NCI-H1417 (cell line): ENCODE results near the gene PSMD2.

ENCODE experiments used
- DNase-seq, 3 experiments: peaks; one replicate each; lab custom pipeline; 2025; lab: John Stamatoyannopoulos, UW

The PSMD2 gene

DNA sequence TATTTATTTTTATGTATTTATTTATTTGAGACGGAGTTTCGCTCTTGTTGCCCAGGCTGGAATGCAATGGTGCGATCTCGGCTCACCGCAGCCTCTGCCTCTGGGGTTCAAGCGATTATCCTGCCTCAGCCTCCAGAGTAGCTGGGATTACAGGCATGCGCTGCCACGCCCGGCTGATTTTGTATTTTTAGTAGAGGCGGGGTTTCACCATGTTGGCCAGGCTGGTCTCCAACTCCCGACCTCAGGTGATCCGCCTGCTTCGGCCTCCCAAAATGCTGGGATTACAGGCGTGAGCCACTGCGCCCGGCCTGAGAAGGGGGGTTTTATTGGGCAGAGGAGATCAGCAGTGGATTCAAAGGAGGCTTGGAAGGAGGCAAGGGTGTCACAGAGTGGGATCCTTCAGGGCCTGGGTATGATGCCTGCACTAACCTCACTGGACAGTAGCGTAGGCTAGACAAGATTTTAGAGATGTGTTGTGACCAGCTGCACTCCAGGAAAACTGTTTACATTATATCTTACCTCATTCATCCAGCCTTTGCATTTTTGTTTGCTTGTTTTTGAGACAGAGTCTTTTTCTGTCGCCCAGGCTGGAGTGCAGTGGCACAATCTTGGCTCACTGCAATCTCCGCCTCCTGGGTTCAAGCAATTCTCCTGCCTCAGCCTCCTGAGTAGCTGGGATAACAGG is 40.6 kb downstream of the PSMD2 start:
- DNase-seq: peak in 2 of 3 experiments; percentile 19 to 47

DNA sequence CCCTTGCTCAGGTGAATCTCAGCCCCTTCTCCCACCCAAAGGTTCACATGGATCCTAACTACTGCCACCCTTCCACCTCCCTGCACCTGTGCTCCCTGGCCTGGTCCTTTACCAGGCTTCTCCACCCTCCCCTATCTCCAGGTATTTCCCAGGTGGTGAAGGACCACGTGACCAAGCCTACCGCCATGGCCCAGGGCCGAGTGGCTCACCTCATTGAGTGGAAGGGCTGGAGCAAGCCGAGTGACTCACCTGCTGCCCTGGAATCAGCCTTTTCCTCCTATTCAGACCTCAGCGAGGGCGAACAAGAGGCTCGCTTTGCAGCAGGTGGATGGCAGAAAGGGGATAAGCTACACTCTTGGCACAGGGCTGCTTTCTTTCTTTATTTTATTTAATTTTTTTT is 42.9 kb downstream of the PSMD2 start:
- DNase-seq: peak in 1 of 3 experiments; percentile 61

DNA sequence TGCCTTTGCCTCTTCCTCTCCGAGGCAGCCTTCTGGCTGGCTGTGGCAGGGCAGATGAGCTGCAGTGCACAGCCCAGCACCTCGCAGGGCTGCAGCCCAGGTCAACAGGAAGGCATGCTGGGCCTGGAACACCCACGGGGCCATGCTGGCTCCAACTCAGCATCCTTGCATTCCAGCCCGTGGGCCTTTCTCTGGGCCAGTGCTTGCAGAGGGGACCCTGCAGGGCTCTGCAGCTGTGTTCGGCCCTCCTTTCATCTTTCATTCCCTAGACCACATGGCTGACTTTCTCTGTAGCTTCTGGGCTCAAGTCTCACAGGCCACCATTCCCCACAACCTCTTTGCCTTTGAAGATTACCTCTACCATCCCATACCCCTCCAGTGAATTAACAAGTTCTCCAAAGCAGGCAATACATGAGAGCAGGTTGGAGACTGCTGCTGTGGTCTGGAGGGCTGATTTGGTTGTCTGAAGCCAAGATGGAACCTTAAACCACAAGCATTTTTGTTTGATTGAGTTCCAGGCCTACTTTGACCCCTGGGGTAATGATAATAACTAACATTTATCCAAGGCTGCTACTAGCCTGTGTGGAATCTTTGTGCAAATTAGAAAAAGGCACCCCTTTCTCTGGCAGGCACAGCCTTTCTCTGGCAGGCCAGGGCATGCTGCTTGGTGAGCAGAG is 44.3 kb downstream of the PSMD2 start:
- DNase-seq: no peak

DNA sequence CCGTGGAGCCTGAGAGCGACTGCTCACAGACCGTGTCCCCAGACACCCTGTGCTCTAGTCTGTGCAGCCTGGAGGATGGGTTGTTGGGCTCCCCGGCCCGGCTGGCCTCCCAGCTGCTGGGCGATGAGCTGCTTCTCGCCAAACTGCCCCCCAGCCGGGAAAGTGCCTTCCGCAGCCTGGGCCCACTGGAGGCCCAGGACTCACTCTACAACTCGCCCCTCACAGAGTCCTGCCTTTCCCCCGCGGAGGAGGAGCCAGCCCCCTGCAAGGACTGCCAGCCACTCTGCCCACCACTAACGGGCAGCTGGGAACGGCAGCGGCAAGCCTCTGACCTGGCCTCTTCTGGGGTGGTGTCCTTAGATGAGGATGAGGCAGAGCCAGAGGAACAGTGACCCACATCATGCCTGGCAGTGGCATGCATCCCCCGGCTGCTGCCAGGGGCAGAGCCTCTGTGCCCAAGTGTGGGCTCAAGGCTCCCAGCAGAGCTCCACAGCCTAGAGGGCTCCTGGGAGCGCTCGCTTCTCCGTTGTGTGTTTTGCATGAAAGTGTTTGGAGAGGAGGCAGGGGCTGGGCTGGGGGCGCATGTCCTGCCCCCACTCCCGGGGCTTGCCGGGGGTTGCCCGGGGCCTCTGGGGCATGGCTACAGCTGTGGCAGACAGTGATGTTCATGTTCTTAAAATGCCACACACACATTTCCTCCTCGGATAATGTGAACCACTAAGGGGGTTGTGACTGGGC is 45.7 kb downstream of the PSMD2 start:
- DNase-seq: no peak

DNA sequence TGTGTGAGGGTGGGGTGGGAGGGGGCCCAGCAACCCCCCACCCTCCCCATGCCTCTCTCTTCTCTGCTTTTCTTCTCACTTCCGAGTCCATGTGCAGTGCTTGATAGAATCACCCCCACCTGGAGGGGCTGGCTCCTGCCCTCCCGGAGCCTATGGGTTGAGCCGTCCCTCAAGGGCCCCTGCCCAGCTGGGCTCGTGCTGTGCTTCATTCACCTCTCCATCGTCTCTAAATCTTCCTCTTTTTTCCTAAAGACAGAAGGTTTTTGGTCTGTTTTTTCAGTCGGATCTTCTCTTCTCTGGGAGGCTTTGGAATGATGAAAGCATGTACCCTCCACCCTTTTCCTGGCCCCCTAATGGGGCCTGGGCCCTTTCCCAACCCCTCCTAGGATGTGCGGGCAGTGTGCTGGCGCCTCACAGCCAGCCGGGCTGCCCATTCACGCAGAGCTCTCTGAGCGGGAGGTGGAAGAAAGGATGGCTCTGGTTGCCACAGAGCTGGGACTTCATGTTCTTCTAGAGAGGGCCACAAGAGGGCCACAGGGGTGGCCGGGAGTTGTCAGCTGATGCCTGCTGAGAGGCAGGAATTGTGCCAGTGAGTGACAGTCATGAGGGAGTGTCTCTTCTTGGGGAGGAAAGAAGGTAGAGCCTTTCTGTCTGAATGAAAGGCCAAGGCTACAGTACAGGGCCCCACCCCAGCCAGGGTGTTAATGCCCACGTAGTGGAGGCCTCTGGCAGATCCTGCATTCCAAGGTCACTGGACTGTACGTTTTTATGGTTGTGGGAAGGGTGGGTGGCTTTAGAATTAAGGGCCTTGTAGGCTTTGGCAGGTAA is 46.5 kb downstream of the PSMD2 start:
- DNase-seq: peak; percentile 25 to 66 (median 64)

DNA sequence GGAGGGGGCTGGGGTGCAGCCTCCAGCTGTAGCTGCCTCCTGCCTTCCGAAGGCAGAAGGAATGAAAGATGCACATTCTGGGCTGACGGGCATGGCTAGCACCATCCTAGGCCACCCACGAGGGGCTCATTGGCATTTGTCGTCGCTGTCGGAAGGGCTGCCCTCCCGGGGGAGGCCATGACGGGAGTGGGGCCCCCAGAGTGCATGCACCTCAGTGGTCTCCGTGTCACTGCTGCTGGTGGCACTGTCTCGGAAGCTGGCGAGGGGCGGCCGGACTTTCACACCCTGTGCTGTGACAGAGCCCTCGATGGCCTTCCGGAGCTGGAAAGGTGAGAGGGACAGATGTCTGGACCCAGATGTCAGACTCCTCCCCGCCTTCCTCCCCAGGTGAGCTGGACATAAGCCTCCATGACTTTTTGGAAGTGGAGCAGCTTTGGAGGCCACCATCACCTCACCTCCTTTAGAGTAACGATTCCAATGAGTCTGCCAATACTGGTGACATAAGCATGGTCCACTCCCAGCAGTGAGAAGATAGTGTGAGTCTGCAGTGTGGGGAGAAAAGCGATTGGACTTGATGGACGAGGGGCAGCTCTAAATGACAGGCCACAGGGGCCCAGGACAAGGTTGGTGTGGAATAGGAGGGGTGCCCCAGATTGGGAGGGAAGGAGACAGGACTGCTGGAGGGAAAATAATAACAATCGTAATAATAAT is 47.6 kb downstream of the PSMD2 start:
- DNase-seq: no peak

DNA sequence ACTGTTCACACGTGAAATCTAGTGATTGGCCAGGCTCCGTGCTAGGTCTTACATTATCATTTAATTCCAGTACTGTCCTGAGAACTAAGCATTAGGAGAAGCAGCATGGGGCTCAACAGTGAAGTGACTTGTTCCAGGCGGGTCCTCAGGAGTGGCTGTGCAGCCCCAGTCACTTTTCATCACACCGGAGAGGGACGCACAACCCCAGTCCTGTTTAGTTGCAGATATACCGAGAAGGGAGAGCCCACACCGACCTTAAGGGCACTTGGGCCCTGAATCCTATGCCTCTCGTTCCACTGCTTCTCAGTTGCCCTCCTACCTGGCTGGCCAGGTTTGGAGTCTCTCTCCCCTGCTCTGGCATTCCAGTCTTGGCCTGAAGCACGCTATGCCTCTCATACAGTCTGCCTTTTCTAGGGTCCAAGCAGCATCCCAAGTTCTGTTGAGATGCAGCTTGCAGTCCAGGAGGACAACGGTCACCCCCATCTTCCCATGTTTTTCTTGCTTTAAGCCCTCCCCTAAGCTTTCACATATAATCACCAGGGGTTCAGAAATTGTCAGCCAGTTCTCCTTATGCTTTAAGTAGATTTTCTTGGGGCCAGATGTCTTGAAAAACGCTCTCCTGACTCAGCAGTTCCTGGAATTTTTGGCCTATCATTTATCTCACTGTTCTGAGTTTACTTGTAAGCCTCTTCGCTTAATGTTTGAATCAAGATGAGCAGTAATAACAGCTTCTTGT is 48.4 kb downstream of the PSMD2 start:
- DNase-seq: no peak

DNA sequence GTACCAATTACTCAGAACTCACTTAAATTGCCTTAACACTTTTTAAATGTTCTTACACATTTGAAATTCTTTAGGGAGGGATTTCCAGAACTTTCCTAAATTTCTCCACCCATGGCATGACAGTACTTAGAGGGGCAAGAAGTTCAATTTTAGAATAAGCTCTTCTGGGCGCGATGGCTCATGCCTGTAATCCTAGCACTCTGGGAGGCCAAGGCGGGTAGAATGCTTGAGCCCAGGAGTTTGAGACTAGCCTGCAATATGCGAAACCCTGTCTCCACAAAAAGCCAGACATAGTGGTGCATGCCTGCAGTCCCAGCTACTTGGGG is 49.0 kb downstream of the PSMD2 start:
- DNase-seq: no peak

DNA sequence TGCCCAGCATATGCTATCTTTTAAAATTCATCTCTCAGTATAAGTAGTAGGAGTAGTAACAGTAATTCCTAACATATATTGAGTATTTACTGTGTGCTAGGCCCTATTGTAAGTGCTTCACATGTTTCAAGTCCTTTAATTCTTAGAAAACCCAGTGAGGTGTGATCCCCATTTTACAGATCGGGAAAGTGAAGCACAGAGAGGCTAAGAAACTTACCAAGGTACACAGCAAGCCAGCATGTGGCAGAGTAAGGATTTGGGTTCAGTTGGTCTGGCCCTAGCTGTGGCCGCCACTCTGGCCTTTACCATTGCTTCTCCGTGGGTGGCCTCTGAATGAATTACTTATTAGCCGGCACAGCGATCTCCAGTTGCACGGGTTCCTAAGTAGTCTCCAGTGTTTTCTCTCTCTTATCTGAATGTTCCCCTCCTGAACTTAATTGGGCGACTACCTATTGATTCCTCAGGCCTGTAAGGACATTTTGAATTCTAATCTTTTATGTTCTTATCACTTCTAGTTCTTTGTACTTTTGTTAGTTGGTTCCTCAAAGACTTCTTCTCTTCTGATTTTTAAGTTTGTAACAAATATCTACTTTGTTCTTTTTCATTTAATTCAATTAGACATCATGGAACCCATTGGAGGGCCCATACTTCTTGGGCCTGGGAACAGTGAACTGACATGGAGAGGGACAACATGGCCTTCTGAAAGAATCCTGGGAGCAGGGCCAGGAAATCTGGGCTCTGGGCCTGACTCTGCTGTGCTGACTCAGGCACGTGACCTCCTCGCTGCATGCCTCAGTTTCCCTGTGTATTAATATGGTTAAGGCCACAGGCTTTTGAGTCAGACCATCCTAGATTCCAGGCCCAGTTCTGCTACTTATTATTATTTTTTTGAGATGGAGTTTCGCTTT is 50.8 kb downstream of the PSMD2 start:
- no peak for DNase-seq

DNA sequence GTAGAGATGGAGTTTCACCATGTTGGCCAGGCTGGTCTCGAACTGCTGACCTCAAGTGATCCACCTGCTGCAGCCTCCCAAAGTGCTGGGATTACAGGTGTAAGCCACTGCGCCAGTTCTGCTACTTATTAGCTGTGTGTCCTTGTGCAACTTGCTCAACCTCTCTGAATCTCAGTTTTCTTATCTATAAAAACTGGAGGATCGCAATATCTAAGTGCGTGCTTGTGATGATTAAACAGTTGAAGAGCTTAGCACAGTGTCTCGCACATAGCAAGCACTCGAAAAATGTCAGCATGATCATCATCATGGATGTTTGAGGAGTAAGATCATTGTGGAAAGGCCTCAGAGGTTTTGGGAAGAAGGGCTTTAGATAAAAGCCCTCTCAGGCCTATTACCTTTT is 51.6 kb downstream of the PSMD2 start:
- no peak for DNase-seq

DNA sequence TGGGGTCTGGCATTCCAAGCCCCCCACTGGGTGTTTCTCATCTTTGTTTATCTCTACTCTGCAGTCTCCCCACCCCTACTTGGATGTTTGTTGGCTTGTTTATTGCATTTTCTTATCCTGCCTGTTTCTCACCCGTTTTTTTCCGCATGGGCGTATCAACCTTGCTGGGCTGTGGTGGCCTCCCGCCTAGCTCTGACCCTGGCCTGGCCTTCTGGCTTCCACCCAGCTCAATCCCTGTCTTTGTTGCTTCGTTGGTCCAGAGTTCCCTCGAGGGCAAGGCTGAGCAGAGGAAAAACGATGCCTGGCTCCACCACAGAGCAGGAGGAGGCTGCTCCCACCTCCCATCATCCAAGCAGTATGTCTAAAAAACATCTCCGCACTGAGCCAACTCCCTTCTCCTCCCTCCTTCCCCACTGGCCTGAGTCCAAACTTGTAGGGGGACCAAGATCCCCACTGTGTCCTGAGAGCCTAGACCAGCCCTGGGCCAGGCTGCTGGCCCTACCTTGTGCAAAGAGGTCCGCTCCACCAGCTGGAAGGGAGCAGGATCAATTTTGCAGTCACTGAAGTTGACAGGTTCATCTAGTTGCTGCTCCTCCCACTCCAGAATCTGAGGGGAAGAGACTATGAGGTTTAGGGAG is 52.6 kb downstream of the PSMD2 start:
- no peak for DNase-seq

DNA sequence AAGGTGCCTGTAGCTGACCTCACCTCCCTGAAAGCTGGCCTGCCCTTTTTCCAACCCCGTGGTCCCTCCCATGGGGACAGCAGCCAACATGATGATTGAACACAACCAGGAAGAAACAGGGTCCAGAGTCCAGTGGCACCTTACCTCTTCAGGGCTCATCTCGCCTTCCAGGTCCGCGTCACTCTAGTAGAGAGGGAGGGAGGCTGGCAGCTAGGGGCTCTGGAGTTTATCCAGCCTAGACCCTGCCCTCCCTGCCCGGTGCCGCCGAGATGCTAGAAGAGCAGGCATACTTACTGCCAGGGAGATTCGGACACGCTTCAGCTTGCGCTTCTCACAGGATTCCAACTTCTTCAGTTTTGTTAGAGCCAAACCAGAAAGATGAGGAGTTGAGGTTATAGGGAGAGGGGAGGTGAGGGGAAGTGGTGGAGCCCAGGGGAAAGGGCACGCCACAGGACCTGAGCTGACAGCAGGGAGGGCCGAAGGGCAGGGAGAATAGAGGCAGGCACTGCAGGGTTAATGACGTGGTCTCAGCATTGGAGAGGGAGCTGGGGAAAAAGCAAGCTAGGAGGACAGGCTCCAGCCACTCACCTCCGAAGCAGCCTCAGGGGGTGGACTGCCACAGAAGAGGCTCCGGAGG is 53.2 kb downstream of the PSMD2 start:
- DNase-seq: no peak

DNA sequence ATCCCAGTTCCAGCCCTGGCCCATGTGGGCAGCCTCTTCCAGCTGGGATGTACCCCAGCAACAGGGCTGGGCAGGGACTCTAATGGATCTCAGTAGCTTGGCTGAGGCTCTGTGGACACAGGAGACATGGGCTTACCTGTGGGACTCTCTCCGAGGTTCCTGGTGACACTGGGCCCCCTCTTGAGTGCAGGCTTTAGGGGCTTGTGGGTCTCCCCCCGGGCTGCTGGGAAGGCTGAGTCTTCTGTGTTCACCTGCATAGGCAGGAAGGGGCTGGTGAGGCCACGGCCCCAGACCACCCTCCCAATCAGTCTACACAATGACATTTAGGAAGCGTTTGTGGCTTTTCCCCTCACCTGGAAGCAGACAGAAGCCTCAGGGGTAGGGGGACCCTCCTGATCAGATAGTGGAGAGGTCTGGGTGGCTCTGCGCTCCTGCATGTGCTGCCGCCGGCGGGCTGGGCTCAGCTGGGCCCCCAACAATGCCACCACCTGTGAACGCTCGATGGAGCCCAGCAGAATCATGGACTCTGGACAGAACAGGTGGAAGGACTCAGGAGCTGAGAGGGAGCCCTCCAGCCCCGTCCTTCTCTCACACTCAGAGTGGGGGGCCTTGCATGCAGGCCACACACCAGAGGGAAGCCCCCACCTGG is 54.0 kb downstream of the PSMD2 start:
- no peak for DNase-seq

DNA sequence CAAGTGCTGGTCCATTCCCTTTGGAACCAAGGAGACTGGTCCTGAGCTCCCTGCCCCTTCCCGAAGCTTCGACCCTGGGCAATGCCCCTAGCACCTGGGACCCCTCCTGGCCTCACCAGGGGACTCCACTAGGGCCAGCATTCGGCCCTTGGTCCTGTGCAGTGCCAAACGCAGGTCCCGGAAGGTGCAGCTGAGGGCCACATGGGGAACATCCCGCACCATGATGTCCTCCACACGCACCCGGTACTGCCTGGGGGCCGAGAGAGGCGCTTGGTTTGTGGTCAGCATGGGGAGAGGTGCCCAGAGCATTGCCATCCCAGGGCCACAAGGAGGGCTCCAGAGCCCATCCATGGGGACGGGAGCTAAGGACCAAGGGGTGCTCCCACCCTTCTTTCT is 54.5 kb downstream of the PSMD2 start:
- DNase-seq: no peak

DNA sequence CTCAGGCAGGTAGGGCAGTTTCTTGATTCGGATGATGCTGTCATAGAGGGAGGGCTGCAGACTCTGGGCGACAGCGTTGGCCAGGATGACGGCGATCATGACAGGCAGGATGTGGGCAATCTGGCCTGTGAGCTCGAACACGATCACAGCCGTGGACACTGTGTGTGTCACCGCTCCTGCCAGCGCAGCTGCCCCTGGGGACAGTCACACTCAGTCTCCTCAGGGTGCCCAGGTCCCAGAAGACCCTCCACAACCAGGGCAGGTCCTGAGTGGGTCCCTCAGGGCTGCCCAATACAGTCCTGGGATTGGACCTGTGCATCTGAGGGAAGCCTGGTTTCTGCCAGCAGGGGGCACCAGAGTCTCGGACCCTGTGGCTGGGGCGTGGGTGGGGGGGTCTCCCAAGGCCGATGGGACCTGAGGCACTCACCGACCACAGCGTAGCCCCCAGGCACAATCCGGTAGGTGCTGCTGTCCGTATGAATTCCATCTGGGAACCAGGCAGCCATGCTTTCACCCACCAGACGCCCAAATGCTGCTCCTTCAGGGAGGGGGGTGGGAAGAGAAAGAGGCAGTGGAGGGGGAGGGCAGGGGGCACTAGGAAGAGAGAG is 55.2 kb downstream of the PSMD2 start:
- DNase-seq: peak; percentile 23 to 40 (median 29)

DNA sequence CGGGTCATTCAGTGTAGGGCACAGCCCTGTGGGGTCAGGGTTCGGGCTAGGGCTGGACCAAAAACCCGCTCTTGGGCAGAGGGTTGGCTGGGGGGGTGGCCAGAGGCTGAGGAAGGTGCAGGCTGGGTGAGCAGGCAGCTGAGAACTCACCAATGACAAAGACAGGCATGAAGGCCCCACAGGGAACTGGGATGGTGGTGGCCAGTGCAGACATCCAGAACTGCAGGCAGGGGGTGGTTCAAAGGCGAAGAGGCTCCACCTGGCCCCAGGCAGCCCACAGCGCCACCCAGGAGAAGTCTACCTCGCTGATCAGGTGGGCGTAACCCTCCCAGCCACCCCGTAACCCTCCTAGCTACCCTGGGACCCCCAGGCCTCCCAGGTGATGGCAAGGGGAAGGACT is 55.7 kb downstream of the PSMD2 start:
- no peak for DNase-seq

DNA sequence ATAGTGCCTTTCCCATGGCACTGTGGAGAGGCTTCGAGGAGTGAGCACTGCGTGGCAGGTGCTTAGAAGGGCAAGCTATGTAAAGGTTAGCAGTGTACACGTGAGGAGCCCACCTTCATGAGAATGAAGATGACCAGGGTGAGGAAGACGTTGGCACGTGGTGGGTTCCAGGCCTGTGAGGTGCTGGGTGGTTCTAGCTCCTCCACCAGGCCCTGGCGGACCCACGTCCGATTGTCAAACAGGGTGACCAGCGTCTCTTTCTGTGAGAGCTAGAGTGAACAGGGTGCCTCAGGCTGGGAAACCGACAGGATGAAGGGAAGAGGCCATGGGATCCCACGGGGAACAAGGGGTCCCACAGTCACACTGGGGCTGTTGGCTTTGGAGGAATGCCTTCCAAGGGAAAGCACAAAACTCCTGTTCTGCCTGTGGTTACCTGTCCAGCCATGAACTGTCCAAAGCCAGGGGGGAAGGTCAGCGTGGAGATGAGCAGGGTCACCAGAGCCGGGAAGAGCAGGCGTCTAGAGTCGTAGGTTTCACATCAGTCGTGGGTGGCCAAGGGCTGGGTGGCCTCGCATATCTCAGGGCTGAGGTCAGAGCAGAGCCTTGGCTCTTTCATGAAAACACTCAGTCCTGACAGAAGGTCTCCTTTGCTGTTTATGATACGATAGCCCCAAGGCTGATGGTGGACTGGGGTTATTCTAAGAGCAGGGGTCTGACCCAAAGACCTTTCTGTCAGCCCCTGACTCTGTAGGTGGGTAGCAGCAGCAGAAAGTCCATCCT is 56.4 kb downstream of the PSMD2 start:
- DNase-seq: no peak
